Measurements from ENCODE around the gene NFRKB. TPM values are rescaled to one million over a fixed set of nuclear protein-coding genes. Genes with fewer than 3 reads are reported as not detected.

NFRKB gene
- total RNA-seq, result 10 to 100 TPM; 28.7 to 79.2 (median 37.0) TPM

DNA sequence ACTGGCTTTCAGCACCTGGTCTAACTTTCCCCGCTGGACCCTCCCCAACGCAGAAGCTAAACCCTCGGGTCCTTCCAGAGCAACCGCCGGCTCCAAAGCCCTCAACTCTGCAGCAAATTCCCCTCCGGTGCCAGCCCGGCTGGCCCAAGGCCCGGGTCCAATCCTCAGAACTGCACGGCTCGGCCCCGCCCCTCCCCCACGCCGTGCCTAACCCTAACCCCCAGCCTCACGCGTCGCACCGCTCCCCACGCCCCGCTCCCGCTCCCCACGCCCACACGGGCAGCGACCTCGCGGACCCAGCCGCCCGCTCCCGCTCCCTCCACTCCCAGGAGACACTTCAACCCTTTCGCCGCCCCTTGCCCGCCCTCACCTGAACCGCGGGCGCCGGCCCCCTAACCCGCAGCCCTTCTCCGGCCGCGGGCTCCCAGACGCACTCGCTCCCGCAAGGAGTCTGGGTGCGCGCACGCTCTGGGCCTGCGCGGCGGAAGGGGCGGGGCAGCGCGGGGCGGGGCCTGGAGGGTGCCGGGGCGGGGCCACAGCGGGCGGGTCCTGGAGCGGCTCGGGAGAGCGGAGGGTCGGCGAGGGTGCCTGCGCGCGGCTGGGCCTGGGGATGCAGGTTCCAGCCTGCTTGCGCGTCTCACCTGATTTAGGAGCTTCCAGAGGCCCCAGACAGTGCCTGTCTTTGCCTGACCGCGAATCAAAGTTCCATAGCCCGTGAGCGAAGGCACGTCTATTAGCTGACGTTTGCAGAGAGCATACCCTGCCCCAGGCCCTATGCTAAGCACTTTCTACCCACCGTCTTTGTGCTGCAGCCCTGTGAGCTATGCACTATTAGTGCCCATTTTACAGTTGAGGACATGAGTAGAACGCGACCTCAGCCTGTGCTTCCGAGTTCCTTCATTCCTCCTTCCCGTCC lies at the start of gene NFRKB:
TSS of gene NFRKB (minus strand) at position 453 of the 916 bp plus-strand sequence. CDS start 2,729 bp downstream, outside the sequence.
- Histone ChIP-seq H3K27ac (peak within 1 kb of the TSS; percentile 84 to 92 (median 86)), H3K36me3 (peaks cover 0 to 14% (median 6%) of the 10 kb centered on the region in 4 donors), H3K9me3 (no peaks in the 10 kb centered on the region), H3K27me3 (no peaks in the 10 kb centered on the region), H3K4me3 (peak within 1 kb of the TSS; percentile 66 to 97 (median 88)), H3K4me1 (peaks cover 10 to 15% (median 13%) of the 10 kb centered on the region in 4 donors)
- intact Hi-C loops (cut with DNase I; ENCODE audit: low total_unique reads) (no loop called here), in situ Hi-C loops (cut with MboI; ENCODE audit: low pct_ligation_motif_present in 1 of 4, low pct_unique_long_range_greater_than_20kb in 1 of 4, low sequenced_read_pairs in 3 of 4) (no loop called here)
- peak; percentile 93 for DNase-seq
- TF ChIP-seq CTCF (IDR thresholded peaks at IDR 0.05), result no peak
- peak; percentile 64 for TF ChIP-seq POLR2A (IDR thresholded peaks at IDR 0.05)
- TF ChIP-seq EP300 (IDR thresholded peaks at IDR 0.05; ENCODE audit: low read depth), result no peak
- TF ChIP-seq POLR2AphosphoS5 (IDR thresholded peaks at IDR 0.05), result peak; percentile 63 to 83 (median 78)
- WGBS, 2 donors (ENCODE audit: low coverage in 1 of 2), result 0 to 1% methylated on average over 7 to 65 of the region's 77 CpGs

DNA sequence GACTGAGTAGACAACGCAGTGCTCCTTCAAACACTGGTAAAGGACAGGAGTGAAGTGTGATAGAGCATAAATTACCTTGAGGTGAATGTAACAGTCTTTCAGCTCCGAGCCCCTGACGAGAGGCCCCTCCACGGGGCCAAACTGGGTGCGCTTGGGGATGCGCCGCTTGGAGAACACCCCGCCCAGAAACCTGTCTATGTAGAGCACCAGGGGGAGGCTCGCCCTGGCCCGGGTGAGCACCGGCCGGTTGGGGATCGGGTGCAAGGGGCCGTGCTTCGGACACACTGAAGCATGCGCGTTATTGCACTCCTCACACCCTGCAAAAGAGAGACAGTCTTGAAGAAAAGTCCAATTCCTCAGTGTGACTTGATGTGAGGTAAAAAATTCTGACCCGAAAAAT lies 49.3 kb upstream of the NFRKB start:
- intact Hi-C loops (cut with DNase I; ENCODE audit: low total_unique reads) (no loop called here), in situ Hi-C loops (cut with MboI; ENCODE audit: low pct_ligation_motif_present in 1 of 4, low pct_unique_long_range_greater_than_20kb in 1 of 4, low sequenced_read_pairs in 3 of 4) (no loop called here)
- WGBS, 2 donors (ENCODE audit: low coverage in 1 of 2), result 91 to 95% methylated on average over 4 to 18 of the region's 18 CpGs
- Histone ChIP-seq H3K4me3 (no peak overlapping the region), H3K27ac (no peak overlapping the region), H3K9me3 (no peaks in the 10 kb centered on the region), H3K36me3 (peaks cover 0 to 9% (median 0%) of the 10 kb centered on the region in 4 donors), H3K27me3 (no peaks in the 10 kb centered on the region), H3K4me1 (no peaks in the 10 kb centered on the region)
- DNase-seq, result no peak
- no peak for TF ChIP-seq POLR2A (IDR thresholded peaks at IDR 0.05)
- no peak for TF ChIP-seq EP300 (IDR thresholded peaks at IDR 0.05; ENCODE audit: low read depth)
- no peak for TF ChIP-seq POLR2AphosphoS5 (IDR thresholded peaks at IDR 0.05)
- no peak for TF ChIP-seq CTCF (IDR thresholded peaks at IDR 0.05)

GRCh38 chr11:129943036-129943435 lies 47.7 kb upstream of the NFRKB start:
- H3K27ac ChIP-seq, result no peak overlapping the region
- H3K4me1 ChIP-seq, result no peaks in the 10 kb centered on the region
- in situ Hi-C loops (cut with MboI; ENCODE audit: low pct_ligation_motif_present in 1 of 4, low pct_unique_long_range_greater_than_20kb in 1 of 4, low sequenced_read_pairs in 3 of 4), result no loop called here
- H3K9me3 ChIP-seq, result no peaks in the 10 kb centered on the region
- no peak for DNase-seq
- TF ChIP-seq POLR2AphosphoS5 (IDR thresholded peaks at IDR 0.05) (no peak), CTCF (IDR thresholded peaks at IDR 0.05) (no peak)
- no peaks in the 10 kb centered on the region for H3K27me3 ChIP-seq
- H3K4me3 ChIP-seq, result no peak overlapping the region
- H3K36me3 ChIP-seq, result peaks cover 0 to 9% (median 0%) of the 10 kb centered on the region in 4 donors
- intact Hi-C loops (cut with DNase I; ENCODE audit: low total_unique reads), result no loop called here

- H3K4me3 ChIP-seq, result no peak overlapping the region
- in situ Hi-C loops (cut with MboI; ENCODE audit: low pct_ligation_motif_present in 1 of 4, low pct_unique_long_range_greater_than_20kb in 1 of 4, low sequenced_read_pairs in 3 of 4), result no loop called here
- no peaks in the 10 kb centered on the region for H3K9me3 ChIP-seq
- intact Hi-C loops (cut with DNase I; ENCODE audit: low total_unique reads), result no loop called here
- 85 to 94% methylated on average over 2 to 4 of the region's 4 CpGs for WGBS, 2 donors (ENCODE audit: low coverage in 1 of 2)
- H3K27ac ChIP-seq, result no peak overlapping the region
- peaks cover 0 to 9% (median 0%) of the 10 kb centered on the region in 4 donors for H3K36me3 ChIP-seq
- no peaks in the 10 kb centered on the region for H3K4me1 ChIP-seq
- no peak for DNase-seq
- no peak for TF ChIP-seq EP300 (IDR thresholded peaks at IDR 0.05; ENCODE audit: low read depth)
- H3K27me3 ChIP-seq, result no peaks in the 10 kb centered on the region
Observed at GRCh38 chr11:129939510-129939909, 44.1 kb upstream of the NFRKB start.

Data from transverse colon (tissue), 4 donors.